AG09309 (cell line): ENCODE measurements around the gene IRF3.

Experiments used
- DNase-seq: peaks from one replicate; pipeline ENCODE4 v3.0.0-alpha.2; 2010; ENCODE audit warnings: low read depth
- H3K4me3 ChIP-seq: 2 replicates; pipeline ENCODE4 v1.5.1; 2011; ENCODE audit warnings: mild to moderate bottlenecking, low read depth, low read length, moderate library complexity; ENCODE audit not compliant: control insufficient read depth
- CTCF ChIP-seq: IDR thresholded peaks from 2 replicates; pipeline ENCODE4 v1.5.1; 2011; ENCODE audit warnings: mild to moderate bottlenecking, low read depth, low read length, inconsistent platforms; ENCODE audit not compliant: insufficient read depth, control insufficient read depth; ENCODE audit errors: missing control alignments

Gene IRF3

GRCh38 chr19:49688531-49689132 lies 23.0 kb upstream of the IRF3 start:
- H3K4me3 ChIP-seq, result no peak overlapping the region
- no peak for DNase-seq
- no peak for TF ChIP-seq CTCF

- TF ChIP-seq CTCF, result no peak
- H3K4me3 ChIP-seq, result no peak overlapping the region
- no peak for DNase-seq
Measured at GRCh38 chr19:49687566-49688316, 22.1 kb upstream of the IRF3 start.

GRCh38 chr19:49687150-49687549 lies 21.5 kb upstream of the IRF3 start:
- H3K4me3 ChIP-seq, result no peak overlapping the region
- DNase-seq, result no peak
- TF ChIP-seq CTCF, result no peak

- no peak overlapping the region for H3K4me3 ChIP-seq
- no peak for TF ChIP-seq CTCF
Measured at GRCh38 chr19:49686503-49687088, 20.9 kb upstream of the IRF3 start.

GRCh38 chr19:49685845-49686332 lies 20.2 kb upstream of the IRF3 start:
- DNase-seq, result no peak
- no peak overlapping the region for H3K4me3 ChIP-seq
- no peak for TF ChIP-seq CTCF

More at GRCh38 chr19:49686503-49687088, 20.9 kb upstream of the IRF3 start:
- no peak for DNase-seq

- no peak for DNase-seq
- H3K4me3 ChIP-seq, result no peak overlapping the region
- no peak for TF ChIP-seq CTCF
Measured at GRCh38 chr19:49684983-49685553, 19.4 kb upstream of the IRF3 start.
